HL-60 (cell line): Measurements from ENCODE around the gene REEP3.

Source experiments
- DNase-seq, 2 experiments: peaks; one replicate each; pipeline ENCODE4 v3.0.0-alpha.2; 2010 to 2020; ENCODE audit warnings: low read depth in 1 of 2, low spot score in 1 of 2
- H3K27ac ChIP-seq: fragments of 250-450 bp; sonication (Bioruptor Pico); replicated peaks from 2 replicates; pipeline ENCODE4 v1.5.1; 2020; ENCODE audit warnings: mild to moderate bottlenecking, moderate library complexity
- H3K27me3 ChIP-seq: fragments of 250-450 bp; sonication (Bioruptor Pico); 2 replicates; pipeline ENCODE4 v1.5.1; 2021; ENCODE audit warnings: mild to moderate bottlenecking, moderate library complexity; ENCODE audit not compliant: insufficient read depth, poor library complexity, severe bottlenecking
- H3K4me3 ChIP-seq: replicated peaks from 2 replicates; pipeline ENCODE4 v1.5.1; 2011; ENCODE audit warnings: mild to moderate bottlenecking, control low read depth, low read length; ENCODE audit not compliant: insufficient read depth
- CTCF ChIP-seq: IDR thresholded peaks from one replicate; pipeline ENCODE4 v1.5.1; 2011; ENCODE audit warnings: low read length, control low read depth, inconsistent platforms; ENCODE audit not compliant: insufficient read depth
- GABPA ChIP-seq: IDR thresholded peaks from 2 replicates; pipeline ENCODE4 v1.6.1; 2012; ENCODE audit warnings: low read depth
- POLR2AphosphoS5 ChIP-seq: IDR thresholded peaks from 2 replicates; pipeline ENCODE4 v1.6.1; 2012; ENCODE audit warnings: low read depth
- REST ChIP-seq: IDR thresholded peaks from 2 replicates; pipeline ENCODE4 v1.6.1; 2012; ENCODE audit warnings: low read depth; ENCODE audit not compliant: insufficient replicate concordance
- SPI1 ChIP-seq: IDR thresholded peaks from 2 replicates; pipeline ENCODE4 v1.6.1; 2012; ENCODE audit warnings: low read depth, mild to moderate bottlenecking, borderline replicate concordance

The REEP3 gene

DNA sequence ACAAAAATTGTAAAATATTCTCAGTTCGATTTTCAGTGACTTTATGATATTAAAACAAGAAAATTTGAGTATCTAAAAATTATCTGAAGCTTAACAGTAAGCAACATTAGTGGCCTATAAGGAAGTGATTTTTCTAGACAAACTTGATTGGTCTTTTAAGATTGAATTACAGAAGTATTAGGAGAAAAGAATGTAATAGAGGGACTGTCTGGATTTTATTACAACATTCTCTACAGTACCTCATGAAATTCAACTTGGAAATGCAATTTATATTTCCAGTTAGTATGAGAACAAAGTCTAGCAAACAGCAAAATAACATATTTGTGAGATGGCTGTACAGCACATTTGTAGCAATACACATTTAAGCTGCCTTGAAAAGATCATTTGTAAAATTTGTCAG, 18.8 kb downstream of the REEP3 start:
- TF ChIP-seq POLR2AphosphoS5 = no peak
- TF ChIP-seq SPI1 = no peak
- no peak for TF ChIP-seq REST
- TF ChIP-seq GABPA = no peak
- no peak for TF ChIP-seq CTCF
- H3K27me3 ChIP-seq = no peaks in the 10 kb centered on the region
- DNase-seq = no peak
- H3K4me3 ChIP-seq = no peak overlapping the region
- no peak overlapping the region for H3K27ac ChIP-seq

DNA sequence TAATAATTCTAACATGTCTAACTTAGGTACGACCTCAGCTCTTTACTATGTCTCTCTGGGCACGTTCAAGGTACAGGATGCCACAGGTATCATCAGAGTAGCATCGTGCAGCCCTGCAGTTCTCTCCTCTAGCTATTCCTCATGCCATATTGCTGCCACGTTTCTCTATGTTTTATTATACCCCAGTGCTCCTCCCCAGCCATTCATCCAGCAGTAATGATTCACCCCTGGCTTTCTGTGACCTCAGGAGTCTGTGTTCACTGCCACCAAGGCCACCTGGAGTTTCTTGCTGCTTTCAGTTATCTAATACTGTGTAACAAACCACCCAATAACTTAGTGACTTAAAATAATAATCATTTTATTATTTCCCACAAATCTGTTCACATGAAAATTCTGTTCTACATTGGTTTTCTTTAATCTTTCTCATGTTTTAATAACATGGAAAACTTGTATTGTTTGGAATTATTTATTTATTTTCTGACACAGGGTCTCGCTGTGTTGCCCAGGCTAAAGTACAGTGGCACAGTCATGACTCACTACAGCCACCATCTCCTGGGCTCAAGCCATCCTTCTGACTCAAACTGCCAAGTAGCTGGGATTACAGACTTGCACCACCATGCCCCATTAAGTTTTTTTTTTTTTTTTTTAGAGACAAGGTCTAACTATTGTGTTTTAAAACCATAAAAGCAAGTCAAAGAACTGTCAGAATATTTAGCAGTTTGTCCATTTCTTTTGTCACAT, 21.8 kb downstream of the REEP3 start:
- TF ChIP-seq POLR2AphosphoS5 (no peak), CTCF (no peak), SPI1 (no peak), GABPA (no peak), REST (no peak)
- Histone ChIP-seq H3K27me3 (no peaks in the 10 kb centered on the region), H3K4me3 (no peak overlapping the region), H3K27ac (no peak overlapping the region)
- DNase-seq = no peak

DNA sequence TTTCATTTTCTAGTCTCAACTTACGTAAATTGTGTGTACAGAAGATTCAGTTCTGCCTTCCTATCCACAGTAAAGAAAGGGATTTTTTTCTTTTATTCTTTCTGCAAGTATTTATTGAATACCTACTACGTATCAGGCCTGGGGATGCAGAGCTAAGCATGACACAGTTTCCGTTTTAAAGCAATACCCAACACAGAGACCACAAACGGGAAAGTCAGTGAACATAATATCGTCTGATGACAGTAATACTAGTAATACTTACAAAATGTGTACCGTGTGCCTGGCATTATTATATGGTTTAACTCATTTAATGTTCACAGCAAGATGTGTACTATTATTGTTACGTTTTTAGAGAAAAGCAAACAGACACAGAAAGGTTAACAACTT, 22.4 kb downstream of the REEP3 start:
- H3K27me3 ChIP-seq = no peaks in the 10 kb centered on the region
- no peak overlapping the region for H3K4me3 ChIP-seq
- TF ChIP-seq SPI1 (no peak), CTCF (no peak), POLR2AphosphoS5 (no peak), REST (no peak), GABPA (no peak)
- no peak for DNase-seq
- H3K27ac ChIP-seq = no peak overlapping the region
